Activated naive CD4-positive, alpha-beta T cell treated with anti-CD3 and anti-CD28 coated beads, Interleukin-2, amount 10 ng/mL, durations not matched to agents 7 days and 5 days (primary cell): ENCODE results near the gene ETF1.

Source experiments
- CTCF ChIA-PET: fragments of 350-600 bp; sonication (Branson Sonifier 250); formaldehyde crosslinking; loops from one replicate; lab custom pipeline; 2021; ENCODE audit warnings: antibody characterized with exemption; lab: Charles Lee
- DNase-seq: peaks from one replicate; pipeline ENCODE4 v3.0.0-alpha.2; 2020
- H3K27ac Mint-ChIP-seq: one replicate; pipeline ENCODE4 v1.8.0; 2021; ENCODE audit warnings: mild to moderate bottlenecking, moderate library complexity, mixed read lengths
- H3K27me3 Mint-ChIP-seq: one replicate; pipeline ENCODE4 v1.8.0; 2021; ENCODE audit warnings: mild to moderate bottlenecking, mixed read lengths
- H3K36me3 Mint-ChIP-seq: one replicate; pipeline ENCODE4 v1.8.0; 2021; ENCODE audit warnings: mixed read lengths
- H3K4me1 Mint-ChIP-seq: one replicate; pipeline ENCODE4 v1.8.0; 2021; ENCODE audit warnings: mixed read lengths
- H3K4me3 Mint-ChIP-seq: one replicate; pipeline ENCODE4 v1.8.0; 2021; ENCODE audit warnings: mild to moderate bottlenecking, moderate library complexity, mixed read lengths
- H3K9me3 Mint-ChIP-seq: one replicate; pipeline ENCODE4 v1.8.0; 2021; ENCODE audit warnings: mixed read lengths

The ETF1 gene

GRCh38 chr5:138542956-138543729, at the start of gene ETF1:
ETF1 (minus strand) TSS chr5:138543236; CDS start chr5:138542918, 318 bp downstream.
- Mint-ChIP-seq H3K27me3 (no peaks in the 10 kb centered on the region), H3K9me3 (no peaks in the 10 kb centered on the region), H3K4me3 (peak within 1 kb of the TSS; percentile 99), H3K4me1 (peaks cover 60% of the 10 kb centered on the region), H3K36me3 (peaks cover 26% of the 10 kb centered on the region), H3K27ac (peak within 1 kb of the TSS; percentile 100)
- peak; percentile 100 for DNase-seq
- CTCF ChIA-PET = interaction anchor here (1.1 to 1.7 kb wide), 3 partner anchors 10 to 190 kb away, joined by 3 to 5 read pairs (median 5); partner anchors contain the start of gene EGR1

- H3K9me3 Mint-ChIP-seq = no peaks in the 10 kb centered on the region
- no peak for DNase-seq
- H3K4me1 Mint-ChIP-seq = no peaks in the 10 kb centered on the region
- CTCF ChIA-PET = interaction anchor here (0.9 kb wide), 1 partner anchor 9 kb away, joined by 3 read pairs; no protein-coding TSS in a partner anchor
- H3K27ac Mint-ChIP-seq = no peak overlapping the region
- H3K4me3 Mint-ChIP-seq = no peak overlapping the region
- H3K36me3 Mint-ChIP-seq = no peaks in the 10 kb centered on the region
- H3K27me3 Mint-ChIP-seq = peaks cover 60% of the 10 kb centered on the region
Observed at GRCh38 chr5:138588013-138588788, 45.2 kb upstream of the ETF1 start.

- H3K27ac Mint-ChIP-seq = no peak overlapping the region
- H3K27me3 Mint-ChIP-seq = peaks cover 50% of the 10 kb centered on the region
- H3K4me1 Mint-ChIP-seq = no peaks in the 10 kb centered on the region
- no peaks in the 10 kb centered on the region for H3K36me3 Mint-ChIP-seq
- H3K4me3 Mint-ChIP-seq = no peak overlapping the region
- CTCF ChIA-PET = interaction anchor here (1.0 kb wide), 1 partner anchor 11 kb away, joined by 3 read pairs; no protein-coding TSS in a partner anchor
- DNase-seq = no peak
- H3K9me3 Mint-ChIP-seq = no peaks in the 10 kb centered on the region
Observed at GRCh38 chr5:138585157-138585556, 42.1 kb upstream of the ETF1 start.

- H3K4me3 Mint-ChIP-seq = no peak overlapping the region
- CTCF ChIA-PET = no interaction called here
- DNase-seq = no peak
- H3K36me3 Mint-ChIP-seq = no peaks in the 10 kb centered on the region
- H3K9me3 Mint-ChIP-seq = no peaks in the 10 kb centered on the region
- peaks cover 47% of the 10 kb centered on the region for H3K27me3 Mint-ChIP-seq
- no peak overlapping the region for H3K27ac Mint-ChIP-seq
- peaks cover 4% of the 10 kb centered on the region for H3K4me1 Mint-ChIP-seq
Observed at GRCh38 chr5:138583984-138584637, 41.1 kb upstream of the ETF1 start.

- no peak overlapping the region for H3K4me3 Mint-ChIP-seq
- DNase-seq = no peak
- H3K36me3 Mint-ChIP-seq = no peaks in the 10 kb centered on the region
- H3K4me1 Mint-ChIP-seq = peaks cover 4% of the 10 kb centered on the region
- H3K9me3 Mint-ChIP-seq = no peaks in the 10 kb centered on the region
- H3K27ac Mint-ChIP-seq = no peak overlapping the region
- CTCF ChIA-PET = no interaction called here
- H3K27me3 Mint-ChIP-seq = peaks cover 42% of the 10 kb centered on the region
Observed at GRCh38 chr5:138582959-138583358, 39.9 kb upstream of the ETF1 start.

GRCh38 chr5:138580777-138581176, 37.7 kb upstream of the ETF1 start:
- H3K27ac Mint-ChIP-seq = no peak overlapping the region
- no peaks in the 10 kb centered on the region for H3K9me3 Mint-ChIP-seq
- CTCF ChIA-PET = interaction anchor here (1.1 to 3.2 kb wide), 2 partner anchors 15 to 681 kb away, joined by 3 to 17 read pairs; no protein-coding TSS in a partner anchor
- peaks cover 15% of the 10 kb centered on the region for H3K4me1 Mint-ChIP-seq
- no peak overlapping the region for H3K4me3 Mint-ChIP-seq
- DNase-seq = no peak
- H3K36me3 Mint-ChIP-seq = peaks cover 2% of the 10 kb centered on the region
- H3K27me3 Mint-ChIP-seq = peaks cover 24% of the 10 kb centered on the region

- Mint-ChIP-seq H3K9me3 (no peaks in the 10 kb centered on the region), H3K36me3 (peaks cover 4% of the 10 kb centered on the region), H3K4me1 (peaks cover 17% of the 10 kb centered on the region), H3K4me3 (no peak overlapping the region), H3K27me3 (peaks cover 20% of the 10 kb centered on the region), H3K27ac (no peak overlapping the region)
- no peak for DNase-seq
- CTCF ChIA-PET = interaction anchor here (0.6 to 3.2 kb wide), 20 partner anchors 8 to 682 kb away, joined by 3 to 17 read pairs (median 3); no protein-coding TSS in a partner anchor
Observed at GRCh38 chr5:138580001-138580400, 37.0 kb upstream of the ETF1 start.

GRCh38 chr5:138579517-138579863, 36.5 kb upstream of the ETF1 start:
- Mint-ChIP-seq H3K36me3 (peaks cover 9% of the 10 kb centered on the region), H3K27ac (no peak overlapping the region), H3K4me1 (peaks cover 21% of the 10 kb centered on the region), H3K9me3 (no peaks in the 10 kb centered on the region), H3K4me3 (no peak overlapping the region), H3K27me3 (peaks cover 16% of the 10 kb centered on the region)
- no peak for DNase-seq
- CTCF ChIA-PET = interaction anchor here (0.6 to 3.2 kb wide), 24 partner anchors 9 to 683 kb away, joined by 3 to 17 read pairs (median 3); no protein-coding TSS in a partner anchor

- Mint-ChIP-seq H3K4me1 (peaks cover 34% of the 10 kb centered on the region), H3K27ac (peak overlapping the region; percentile 56), H3K36me3 (peaks cover 23% of the 10 kb centered on the region), H3K27me3 (no peaks in the 10 kb centered on the region), H3K9me3 (no peaks in the 10 kb centered on the region), H3K4me3 (no peak overlapping the region)
- CTCF ChIA-PET = interaction anchor here (0.8 kb wide), 1 partner anchor 16 kb away, joined by 3 read pairs; no protein-coding TSS in a partner anchor
- DNase-seq = no peak
Observed at GRCh38 chr5:138577452-138577851, 34.4 kb upstream of the ETF1 start.

GRCh38 chr5:138575194-138576015, 32.4 kb upstream of the ETF1 start, which contains the start of gene HSPA9:
HSPA9 (minus strand) TSS chr5:138575401; CDS start chr5:138575318, 83 bp downstream.
- no peaks in the 10 kb centered on the region for H3K9me3 Mint-ChIP-seq
- CTCF ChIA-PET = interaction anchor here (1.5 kb wide), 1 partner anchor 222 kb away, joined by 4 read pairs; no protein-coding TSS in a partner anchor
- H3K27ac Mint-ChIP-seq = peak within 1 kb of the TSS; percentile 99
- peak; percentile 98 for DNase-seq
- peaks cover 36% of the 10 kb centered on the region for H3K36me3 Mint-ChIP-seq
- peaks cover 44% of the 10 kb centered on the region for H3K4me1 Mint-ChIP-seq
- no peaks in the 10 kb centered on the region for H3K27me3 Mint-ChIP-seq
- peak within 1 kb of the TSS; percentile 93 for H3K4me3 Mint-ChIP-seq

- Mint-ChIP-seq H3K4me1 (peaks cover 48% of the 10 kb centered on the region), H3K36me3 (peaks cover 39% of the 10 kb centered on the region), H3K9me3 (no peaks in the 10 kb centered on the region), H3K27me3 (no peaks in the 10 kb centered on the region), H3K27ac (peak overlapping the region; percentile 99), H3K4me3 (peak overlapping the region; percentile 93)
- DNase-seq = no peak
- CTCF ChIA-PET = interaction anchor here (1.5 kb wide), 1 partner anchor 221 kb away, joined by 4 read pairs; no protein-coding TSS in a partner anchor
Observed at GRCh38 chr5:138574744-138575193, 31.7 kb upstream of the ETF1 start.

- peaks cover 47% of the 10 kb centered on the region for H3K4me1 Mint-ChIP-seq
Observed at GRCh38 chr5:138573949-138574670, 31.1 kb upstream of the ETF1 start.

More at GRCh38 chr5:138573949-138574670, 31.1 kb upstream of the ETF1 start:
- H3K27me3 Mint-ChIP-seq = no peaks in the 10 kb centered on the region
- peaks cover 44% of the 10 kb centered on the region for H3K36me3 Mint-ChIP-seq
- H3K9me3 Mint-ChIP-seq = no peaks in the 10 kb centered on the region
- peak overlapping the region; percentile 99 for H3K27ac Mint-ChIP-seq
- CTCF ChIA-PET = no interaction called here
- peak overlapping the region; percentile 93 for H3K4me3 Mint-ChIP-seq
- no peak for DNase-seq
